ENCODE data around the gene ASIC2. TPM values are rescaled to one million over a fixed set of nuclear protein-coding genes. Genes with fewer than 3 reads are reported as not detected.

Gene ASIC2
- total RNA-seq, 4 donors from 2014 or later = 0.48 TPM; not detected in 3

DNA sequence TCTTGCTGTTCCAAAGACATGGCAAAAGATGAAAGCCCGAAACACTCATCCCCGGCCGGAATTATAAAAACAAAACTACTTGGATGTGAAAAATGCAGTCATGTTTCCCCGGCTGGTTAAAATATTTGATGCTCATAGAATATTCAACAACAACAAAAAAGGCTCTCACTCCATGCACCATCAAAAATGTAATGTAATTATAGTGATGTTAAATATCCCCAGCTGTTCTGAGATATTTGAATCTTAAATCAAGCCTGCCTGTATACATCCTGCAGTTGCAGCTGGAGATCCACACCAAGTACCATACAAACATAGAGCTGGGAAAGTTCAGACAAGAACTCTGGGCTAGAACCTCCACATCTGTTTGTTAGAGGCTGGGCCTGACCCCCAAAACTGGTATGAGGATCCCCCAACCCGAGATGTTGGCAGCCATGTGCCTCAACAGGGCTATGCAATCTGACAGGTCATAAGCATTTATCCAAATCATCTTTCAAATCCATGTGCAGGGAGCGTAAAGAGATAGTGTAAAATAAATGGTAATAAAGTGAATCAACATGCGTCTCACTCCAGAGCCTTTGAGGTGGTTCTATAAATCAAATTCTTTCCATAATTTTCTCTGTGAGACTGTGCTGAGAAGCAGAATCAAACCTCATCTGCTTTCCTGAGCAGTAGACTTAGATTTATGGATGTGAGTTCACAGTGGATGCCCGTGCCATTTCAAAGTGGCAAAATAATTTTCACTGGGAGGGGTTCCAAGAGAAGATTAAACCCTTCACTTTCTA lies 12.7 kb downstream of the ASIC2 start:
- DNase-seq (ENCODE audit: low spot score) (no peak), ATAC-seq (ENCODE audit: low FRiP score) (no peak)

DNA sequence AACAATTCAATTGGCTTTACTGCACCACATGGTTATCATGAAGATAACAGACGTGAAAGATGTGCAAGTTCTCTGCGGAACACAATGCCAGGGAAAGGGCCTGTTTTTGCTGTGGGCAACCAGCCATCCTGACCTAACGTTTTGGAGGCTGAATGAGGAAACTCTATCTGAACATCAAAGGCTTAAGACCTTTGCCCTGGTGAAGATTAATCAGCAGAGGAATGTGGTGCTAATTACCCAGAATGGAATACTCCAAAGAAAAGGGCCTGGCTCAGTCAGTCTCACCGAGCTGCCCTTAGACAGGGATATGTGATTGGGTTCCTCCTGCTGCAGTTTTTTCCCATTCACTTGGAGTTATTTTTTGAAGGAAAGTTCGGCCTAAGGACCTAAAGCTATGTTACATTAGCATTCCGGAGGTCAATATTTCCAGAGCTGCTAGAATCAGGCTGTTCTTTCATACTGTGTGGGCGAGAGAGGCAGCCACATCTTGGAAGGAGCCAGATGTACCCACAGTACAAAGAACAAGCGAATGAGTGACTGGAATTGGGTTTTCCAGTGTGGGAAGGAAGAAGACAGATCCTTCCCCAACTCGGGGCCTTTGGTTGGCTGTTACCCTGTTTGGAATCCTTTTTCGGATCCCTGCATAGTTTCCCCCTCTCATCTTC lies 15.5 kb downstream of the ASIC2 start:
- peak; percentile 46 for ATAC-seq (ENCODE audit: low FRiP score)
- TF ChIP-seq, protein P1, sequence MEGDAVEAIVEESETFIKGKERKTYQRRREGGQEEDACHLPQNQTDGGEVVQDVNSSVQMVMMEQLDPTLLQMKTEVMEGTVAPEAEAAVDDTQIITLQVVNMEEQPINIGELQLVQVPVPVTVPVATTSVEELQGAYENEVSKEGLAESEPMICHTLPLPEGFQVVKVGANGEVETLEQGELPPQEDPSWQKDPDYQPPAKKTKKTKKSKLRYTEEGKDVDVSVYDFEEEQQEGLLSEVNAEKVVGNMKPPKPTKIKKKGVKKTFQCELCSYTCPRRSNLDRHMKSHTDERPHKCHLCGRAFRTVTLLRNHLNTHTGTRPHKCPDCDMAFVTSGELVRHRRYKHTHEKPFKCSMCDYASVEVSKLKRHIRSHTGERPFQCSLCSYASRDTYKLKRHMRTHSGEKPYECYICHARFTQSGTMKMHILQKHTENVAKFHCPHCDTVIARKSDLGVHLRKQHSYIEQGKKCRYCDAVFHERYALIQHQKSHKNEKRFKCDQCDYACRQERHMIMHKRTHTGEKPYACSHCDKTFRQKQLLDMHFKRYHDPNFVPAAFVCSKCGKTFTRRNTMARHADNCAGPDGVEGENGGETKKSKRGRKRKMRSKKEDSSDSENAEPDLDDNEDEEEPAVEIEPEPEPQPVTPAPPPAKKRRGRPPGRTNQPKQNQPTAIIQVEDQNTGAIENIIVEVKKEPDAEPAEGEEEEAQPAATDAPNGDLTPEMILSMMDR (IDR thresholded peaks at IDR 0.05) = no peak
- no peak for DNase-seq (ENCODE audit: low spot score)

More for the DNA sequence above, 12.7 kb downstream of the ASIC2 start:
- TF ChIP-seq, protein P1 (IDR thresholded peaks at IDR 0.05) = no peak

DNA sequence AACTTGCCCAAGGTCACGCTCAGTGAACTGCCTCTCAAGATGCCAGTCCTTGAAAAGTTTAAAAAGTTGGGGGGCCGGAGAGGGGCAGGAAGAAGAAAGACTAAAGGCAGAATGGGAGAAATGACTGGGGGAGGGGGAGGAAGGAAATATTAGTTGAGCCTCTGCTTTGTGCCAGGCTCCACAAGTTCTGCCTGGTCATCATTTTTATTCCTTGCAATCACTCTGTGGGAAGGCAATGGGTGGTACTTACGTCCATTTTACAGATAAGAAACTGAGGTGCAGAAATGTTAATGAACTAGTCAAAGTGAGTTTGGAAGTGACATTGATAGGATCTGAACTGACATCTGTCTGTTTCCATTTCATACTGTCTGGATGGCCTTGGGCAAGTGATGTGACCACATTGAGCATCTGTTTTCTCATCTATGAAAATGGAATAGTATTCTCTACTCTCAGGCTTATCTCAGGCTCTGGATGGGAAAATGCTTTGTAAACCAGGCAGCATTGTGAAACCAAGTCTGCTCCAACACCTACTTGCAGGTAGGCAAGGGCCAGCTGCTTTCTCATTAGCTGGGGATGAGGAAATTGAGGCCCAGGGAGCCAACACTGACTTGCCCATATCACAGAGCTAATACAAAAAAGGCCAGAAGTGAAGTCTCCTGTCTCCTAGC lies 19.2 kb downstream of the ASIC2 start:
- DNase-seq (ENCODE audit: low spot score) (no peak), ATAC-seq (ENCODE audit: low FRiP score) (no peak)
- TF ChIP-seq, protein P1 (IDR thresholded peaks at IDR 0.05) = no peak

DNA sequence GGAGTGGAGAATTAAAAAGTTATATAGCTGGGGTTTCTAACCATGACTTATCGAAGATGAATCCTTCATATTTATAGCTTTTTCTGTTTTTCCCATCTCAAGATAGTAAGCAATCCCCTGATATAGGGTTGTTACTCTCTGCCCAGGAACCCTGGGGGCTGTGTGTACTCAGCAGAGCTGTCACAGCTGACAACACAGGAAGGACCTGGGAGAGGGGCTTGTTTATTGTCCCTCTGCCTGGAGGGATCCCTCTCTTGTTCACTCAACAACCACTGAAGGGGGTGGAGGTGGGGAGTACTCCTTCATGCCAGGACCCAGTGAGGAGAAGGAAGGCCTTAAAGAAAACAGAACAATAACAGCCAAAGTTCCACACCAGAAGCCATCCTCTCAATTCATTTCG lies 19.8 kb downstream of the ASIC2 start:
- ATAC-seq (ENCODE audit: low FRiP score) = no peak
- TF ChIP-seq, protein P1 (IDR thresholded peaks at IDR 0.05) = no peak

DNA sequence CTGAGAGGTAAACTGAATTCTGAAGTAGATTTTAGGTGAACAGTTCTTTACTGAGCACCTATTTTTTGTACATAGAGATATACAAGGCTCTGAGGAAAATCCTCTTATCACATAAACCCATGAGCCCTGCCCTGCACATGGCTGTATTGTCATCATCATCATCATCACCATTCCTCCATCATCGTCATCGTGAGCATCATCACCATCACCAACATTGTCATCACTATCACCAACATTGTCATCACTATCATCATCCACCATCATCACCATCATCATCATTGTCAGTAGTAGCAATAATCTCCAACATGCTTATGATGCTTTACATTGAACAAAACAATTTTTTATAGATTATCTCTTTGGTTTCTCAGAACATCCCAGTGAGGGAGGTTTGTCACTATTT lies 20.7 kb downstream of the ASIC2 start:
- ATAC-seq (ENCODE audit: low FRiP score) = no peak
- TF ChIP-seq, protein P1 (IDR thresholded peaks at IDR 0.05) = no peak
- DNase-seq (ENCODE audit: low spot score) = no peak

More for the DNA sequence above, 19.8 kb downstream of the ASIC2 start:
- no peak for DNase-seq (ENCODE audit: low spot score)

DNA sequence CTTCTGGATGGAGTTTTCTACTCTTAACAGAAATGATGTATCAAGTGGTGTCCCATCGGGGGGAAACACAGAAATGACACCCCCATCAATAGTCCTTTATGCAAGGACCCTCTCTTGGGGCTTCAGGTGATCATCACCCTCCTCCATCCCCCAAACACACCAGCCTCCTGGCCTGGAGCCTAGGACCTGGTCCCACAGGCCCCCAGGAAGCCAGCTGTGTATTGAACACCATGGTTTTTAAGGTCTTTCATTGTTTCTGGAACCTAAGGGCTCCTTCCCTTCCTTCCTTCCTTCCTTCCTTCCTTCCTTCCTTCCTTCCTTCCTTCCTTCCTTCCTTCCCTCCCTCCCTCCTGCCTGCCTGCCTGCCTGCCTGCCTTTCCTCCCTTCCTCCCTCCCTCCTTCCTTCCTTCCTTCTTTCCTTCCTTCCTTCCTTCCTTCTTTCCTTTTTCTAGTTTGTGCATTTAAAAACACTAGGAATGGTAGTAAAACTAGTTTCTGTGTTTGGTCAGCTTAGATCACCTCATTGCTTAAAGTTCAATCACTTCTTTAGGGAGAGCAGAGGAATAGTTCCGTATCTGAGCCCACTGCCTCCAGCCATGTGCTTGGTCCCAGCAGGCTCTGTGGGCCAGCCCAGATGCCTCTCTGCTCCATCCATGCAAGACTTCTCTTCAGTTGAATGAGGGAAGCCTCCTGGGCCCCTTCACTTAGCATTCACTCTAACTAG lies 23.6 kb downstream of the ASIC2 start:
- DNase-seq (ENCODE audit: low spot score) (no peak), ATAC-seq (ENCODE audit: low FRiP score) (no peak)
- TF ChIP-seq, protein P1 (IDR thresholded peaks at IDR 0.05) = no peak

Data from omental fat pad (tissue), 4 donors.